Osteocyte (in vitro differentiated cells): ENCODE results near the gene PRUNE2. TPM values are rescaled to one million over a fixed set of nuclear protein-coding genes. Genes with fewer than 3 reads are reported as not detected.

Source experiments
- DNase-seq: peaks from one replicate; pipeline ENCODE4 v3.0.0; 2021; ENCODE audit warnings: mixed read lengths; ENCODE audit not compliant: unreplicated experiment; ENCODE audit errors: extremely low spot score
- H3K27ac Mint-ChIP-seq: one replicate; pipeline ENCODE4 v1.8.0; 2021; ENCODE audit warnings: mild to moderate bottlenecking, mixed read lengths; ENCODE audit not compliant: unreplicated experiment
- H3K27me3 Mint-ChIP-seq: one replicate; pipeline ENCODE4 v1.8.0; 2021; ENCODE audit warnings: mixed read lengths; ENCODE audit not compliant: unreplicated experiment
- H3K36me3 Mint-ChIP-seq: one replicate; pipeline ENCODE4 v1.8.0; 2021; ENCODE audit warnings: mixed read lengths; ENCODE audit not compliant: unreplicated experiment
- H3K4me1 Mint-ChIP-seq: one replicate; pipeline ENCODE4 v1.8.0; 2021; ENCODE audit warnings: mixed read lengths; ENCODE audit not compliant: unreplicated experiment
- H3K4me3 Mint-ChIP-seq: one replicate; pipeline ENCODE4 v1.8.0; 2021; ENCODE audit warnings: mild to moderate bottlenecking, moderate library complexity, mixed read lengths; ENCODE audit not compliant: unreplicated experiment
- H3K9me3 Mint-ChIP-seq: one replicate; pipeline ENCODE4 v1.8.0; 2021; ENCODE audit warnings: mixed read lengths; ENCODE audit not compliant: unreplicated experiment
- CTCF ChIP-seq: fragments of 200-600 bp; sonication (generic); IDR thresholded peaks from 2 replicates; pipeline ENCODE4 v1.5.0; 2021; ENCODE audit warnings: antibody characterized with exemption, mild to moderate bottlenecking, moderate library complexity
- total RNA-seq: library from RNA; stranded (reverse); gene quantifications from 2 replicates; pipeline ENCODE4 v1.2.1, GENCODE V29; 2021

Gene PRUNE2
- total RNA-seq, 1 donor from 2014 or later = 1.0 TPM

DNA sequence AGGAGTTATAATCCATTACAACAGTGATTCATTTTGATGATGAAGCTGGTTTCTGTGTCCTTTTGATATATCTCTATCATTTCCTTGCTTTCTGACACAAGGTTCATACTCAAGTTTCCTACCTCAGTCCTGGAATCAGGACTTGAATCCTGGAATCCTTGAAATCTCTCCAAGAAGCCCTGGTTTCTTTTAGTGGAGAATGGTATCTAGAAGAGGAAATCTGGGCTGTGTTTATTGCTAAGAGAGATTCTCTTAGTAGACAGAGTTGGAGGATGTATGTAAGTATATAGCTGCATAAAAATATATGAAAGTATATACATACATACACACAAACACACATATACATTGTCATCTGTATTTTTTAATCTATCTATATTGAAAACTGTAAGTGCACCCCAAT lies 332.5 kb downstream of the PRUNE2 start:
- Mint-ChIP-seq H3K9me3 (peaks cover 3% of the 10 kb centered on the region), H3K27me3 (no peaks in the 10 kb centered on the region)

GRCh38 chr9:76572151-76572550 lies 333.8 kb downstream of the PRUNE2 start:
- Mint-ChIP-seq H3K4me3 (no peak overlapping the region), H3K36me3 (no peaks in the 10 kb centered on the region), H3K9me3 (peaks cover 3% of the 10 kb centered on the region), H3K4me1 (peaks cover 7% of the 10 kb centered on the region), H3K27me3 (no peaks in the 10 kb centered on the region), H3K27ac (no peak overlapping the region)
- no peak for DNase-seq
- TF ChIP-seq CTCF = no peak

More for the DNA sequence above, 332.5 kb downstream of the PRUNE2 start:
- Mint-ChIP-seq H3K27ac (no peak overlapping the region), H3K4me3 (no peak overlapping the region), H3K4me1 (peaks cover 7% of the 10 kb centered on the region), H3K36me3 (no peaks in the 10 kb centered on the region)
- DNase-seq = no peak
- TF ChIP-seq CTCF = no peak

DNA sequence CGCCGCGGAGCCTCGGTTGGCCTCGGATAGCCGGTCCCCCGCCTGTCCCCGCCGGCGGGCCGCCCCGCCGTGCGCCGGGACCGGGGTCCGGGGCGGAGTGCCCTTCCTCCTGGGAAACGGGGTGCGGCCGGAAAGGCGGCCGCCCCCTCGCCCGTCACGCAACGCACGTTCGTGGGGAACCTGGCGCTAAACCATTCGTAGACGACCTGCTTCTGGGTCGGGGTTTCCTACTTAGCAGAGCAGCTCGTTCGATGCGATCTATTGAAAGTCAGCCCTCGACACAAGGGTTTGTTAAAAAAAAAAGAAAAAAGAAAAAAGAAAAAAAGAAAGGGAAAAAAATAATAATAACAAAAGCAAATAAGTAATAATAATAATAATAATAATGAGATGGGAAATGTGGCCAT lies 334.2 kb downstream of the PRUNE2 start:
- TF ChIP-seq CTCF = no peak
- H3K9me3 Mint-ChIP-seq = peaks cover 3% of the 10 kb centered on the region
- peaks cover 7% of the 10 kb centered on the region for H3K4me1 Mint-ChIP-seq
- H3K4me3 Mint-ChIP-seq = no peak overlapping the region
- no peak overlapping the region for H3K27ac Mint-ChIP-seq
- H3K27me3 Mint-ChIP-seq = no peaks in the 10 kb centered on the region
- no peak for DNase-seq
- no peaks in the 10 kb centered on the region for H3K36me3 Mint-ChIP-seq

GRCh38 chr9:76571288-76571687 lies 334.6 kb downstream of the PRUNE2 start:
- Mint-ChIP-seq H3K9me3 (peaks cover 3% of the 10 kb centered on the region), H3K4me1 (peaks cover 5% of the 10 kb centered on the region), H3K27me3 (no peaks in the 10 kb centered on the region), H3K27ac (no peak overlapping the region), H3K4me3 (no peak overlapping the region), H3K36me3 (no peaks in the 10 kb centered on the region)
- no peak for TF ChIP-seq CTCF
- no peak for DNase-seq

GRCh38 chr9:76570826-76571225 lies 335.1 kb downstream of the PRUNE2 start:
- no peak overlapping the region for H3K4me3 Mint-ChIP-seq
- H3K36me3 Mint-ChIP-seq = no peaks in the 10 kb centered on the region

More at GRCh38 chr9:76570826-76571225, 335.1 kb downstream of the PRUNE2 start:
- Mint-ChIP-seq H3K4me1 (peaks cover under 1% of the 10 kb centered on the region), H3K9me3 (peaks cover 3% of the 10 kb centered on the region), H3K27ac (no peak overlapping the region), H3K27me3 (no peaks in the 10 kb centered on the region)
- TF ChIP-seq CTCF = no peak
- DNase-seq = no peak
